ENCODE data around the gene TMEM18. TPM values are rescaled to one million over a fixed set of nuclear protein-coding genes. Genes with fewer than 3 reads are reported as not detected.

The TMEM18 gene
- total and polyA plus RNA-seq, 2 experiments from 2014 or later = 15.0 to 41.9 TPM

DNA sequence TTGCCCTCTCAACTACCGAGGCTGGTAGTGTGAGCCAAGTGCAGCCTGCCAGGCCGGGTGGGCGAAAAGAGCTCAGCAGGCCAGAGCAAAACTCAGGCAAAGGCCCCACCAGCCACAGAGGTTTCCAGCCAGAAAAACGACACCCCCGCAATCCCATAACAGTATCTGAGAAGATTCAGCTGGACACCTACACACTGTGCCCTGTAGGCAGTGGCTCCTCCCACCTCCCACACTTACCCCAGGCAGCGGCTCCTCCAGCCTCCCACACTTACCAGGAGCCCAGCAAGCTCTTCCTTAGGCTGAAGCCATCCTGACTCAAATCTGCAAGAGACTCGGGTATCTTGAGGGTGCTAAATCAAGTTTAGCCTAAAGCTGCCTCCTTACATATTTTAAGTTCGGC is 15.6 kb upstream of the TMEM18 start:
- Histone ChIP-seq H3F3A (replicated peaks; ENCODE audit: low read depth) (no peaks in the 10 kb centered on the region), H4K20me1 (replicated peaks; ENCODE audit: insufficient read depth) (no peaks in the 10 kb centered on the region), H3K9me2 (ENCODE audit: insufficient read depth) (no peaks in the 10 kb centered on the region), H3K79me2 (replicated peaks; ENCODE audit: insufficient read depth) (no peaks in the 10 kb centered on the region), H3K27ac (ENCODE audit: low read depth) (no peak overlapping the region), H3K4me1 (ENCODE audit: insufficient read depth) (no peaks in the 10 kb centered on the region), H2AFZ (no peak overlapping the region), H3K27me3 (ENCODE audit: insufficient read depth) (no peaks in the 10 kb centered on the region), H3K4me2 (no peak overlapping the region), H3K4me3 (no peak overlapping the region), H3K36me3 (ENCODE audit: insufficient read depth) (no peaks in the 10 kb centered on the region)
- Mint-ChIP-seq H3K4me1 (no peaks in the 10 kb centered on the region), H3K9me3 (no peaks in the 10 kb centered on the region; the same call in 2 of the 3 replicates), H3K27ac (no peak overlapping the region), H3K36me3 (ENCODE audit: low read depth) (no peaks in the 10 kb centered on the region), H3K4me3 (no peak overlapping the region), H3K27me3 (ENCODE audit: insufficient read depth, low read depth, poor library complexity) (no peaks in the 10 kb centered on the region)
- DNase-seq (ENCODE audit: low spot score) = no peak
- ATAC-seq = peak; percentile 53
- TF ChIP-seq JUNB (IDR thresholded peaks at IDR 0.05; ENCODE audit: unreplicated experiment) = no peak
- TF ChIP-seq STAT1 (IDR thresholded peaks at IDR 0.05; ENCODE audit: unreplicated experiment) = no peak
- TF ChIP-seq, protein P1, sequence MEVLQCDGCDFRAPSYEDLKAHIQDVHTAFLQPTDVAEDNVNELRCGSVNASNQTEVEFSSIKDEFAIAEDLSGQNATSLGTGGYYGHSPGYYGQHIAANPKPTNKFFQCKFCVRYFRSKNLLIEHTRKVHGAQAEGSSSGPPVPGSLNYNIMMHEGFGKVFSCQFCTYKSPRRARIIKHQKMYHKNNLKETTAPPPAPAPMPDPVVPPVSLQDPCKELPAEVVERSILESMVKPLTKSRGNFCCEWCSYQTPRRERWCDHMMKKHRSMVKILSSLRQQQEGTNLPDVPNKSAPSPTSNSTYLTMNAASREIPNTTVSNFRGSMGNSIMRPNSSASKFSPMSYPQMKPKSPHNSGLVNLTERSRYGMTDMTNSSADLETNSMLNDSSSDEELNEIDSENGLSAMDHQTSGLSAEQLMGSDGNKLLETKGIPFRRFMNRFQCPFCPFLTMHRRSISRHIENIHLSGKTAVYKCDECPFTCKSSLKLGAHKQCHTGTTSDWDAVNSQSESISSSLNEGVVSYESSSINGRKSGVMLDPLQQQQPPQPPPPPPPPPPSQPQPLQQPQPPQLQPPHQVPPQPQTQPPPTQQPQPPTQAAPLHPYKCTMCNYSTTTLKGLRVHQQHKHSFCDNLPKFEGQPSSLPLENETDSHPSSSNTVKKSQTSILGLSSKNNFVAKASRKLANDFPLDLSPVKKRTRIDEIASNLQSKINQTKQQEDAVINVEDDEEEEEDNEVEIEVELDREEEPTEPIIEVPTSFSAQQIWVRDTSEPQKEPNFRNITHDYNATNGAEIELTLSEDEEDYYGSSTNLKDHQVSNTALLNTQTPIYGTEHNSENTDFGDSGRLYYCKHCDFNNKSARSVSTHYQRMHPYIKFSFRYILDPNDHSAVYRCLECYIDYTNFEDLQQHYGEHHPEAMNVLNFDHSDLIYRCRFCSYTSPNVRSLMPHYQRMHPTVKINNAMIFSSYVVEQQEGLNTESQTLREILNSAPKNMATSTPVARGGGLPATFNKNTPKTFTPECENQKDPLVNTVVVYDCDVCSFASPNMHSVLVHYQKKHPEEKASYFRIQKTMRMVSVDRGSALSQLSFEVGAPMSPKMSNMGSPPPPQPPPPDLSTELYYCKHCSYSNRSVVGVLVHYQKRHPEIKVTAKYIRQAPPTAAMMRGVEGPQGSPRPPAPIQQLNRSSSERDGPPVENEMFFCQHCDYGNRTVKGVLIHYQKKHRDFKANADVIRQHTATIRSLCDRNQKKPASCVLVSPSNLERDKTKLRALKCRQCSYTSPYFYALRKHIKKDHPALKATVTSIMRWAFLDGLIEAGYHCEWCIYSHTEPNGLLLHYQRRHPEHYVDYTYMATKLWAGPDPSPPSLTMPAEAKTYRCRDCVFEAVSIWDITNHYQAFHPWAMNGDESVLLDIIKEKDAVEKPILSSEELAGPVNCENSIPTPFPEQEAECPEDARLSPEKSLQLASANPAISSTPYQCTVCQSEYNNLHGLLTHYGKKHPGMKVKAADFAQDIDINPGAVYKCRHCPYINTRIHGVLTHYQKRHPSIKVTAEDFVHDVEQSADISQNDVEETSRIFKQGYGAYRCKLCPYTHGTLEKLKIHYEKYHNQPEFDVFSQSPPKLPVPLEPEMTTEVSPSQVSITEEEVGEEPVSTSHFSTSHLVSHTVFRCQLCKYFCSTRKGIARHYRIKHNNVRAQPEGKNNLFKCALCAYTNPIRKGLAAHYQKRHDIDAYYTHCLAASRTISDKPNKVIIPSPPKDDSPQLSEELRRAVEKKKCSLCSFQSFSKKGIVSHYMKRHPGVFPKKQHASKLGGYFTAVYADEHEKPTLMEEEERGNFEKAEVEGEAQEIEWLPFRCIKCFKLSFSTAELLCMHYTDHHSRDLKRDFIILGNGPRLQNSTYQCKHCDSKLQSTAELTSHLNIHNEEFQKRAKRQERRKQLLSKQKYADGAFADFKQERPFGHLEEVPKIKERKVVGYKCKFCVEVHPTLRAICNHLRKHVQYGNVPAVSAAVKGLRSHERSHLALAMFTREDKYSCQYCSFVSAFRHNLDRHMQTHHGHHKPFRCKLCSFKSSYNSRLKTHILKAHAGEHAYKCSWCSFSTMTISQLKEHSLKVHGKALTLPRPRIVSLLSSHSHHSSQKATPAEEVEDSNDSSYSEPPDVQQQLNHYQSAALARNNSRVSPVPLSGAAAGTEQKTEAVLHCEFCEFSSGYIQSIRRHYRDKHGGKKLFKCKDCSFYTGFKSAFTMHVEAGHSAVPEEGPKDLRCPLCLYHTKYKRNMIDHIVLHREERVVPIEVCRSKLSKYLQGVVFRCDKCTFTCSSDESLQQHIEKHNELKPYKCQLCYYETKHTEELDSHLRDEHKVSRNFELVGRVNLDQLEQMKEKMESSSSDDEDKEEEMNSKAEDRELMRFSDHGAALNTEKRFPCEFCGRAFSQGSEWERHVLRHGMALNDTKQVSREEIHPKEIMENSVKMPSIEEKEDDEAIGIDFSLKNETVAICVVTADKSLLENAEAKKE (CRISPR knock-in tag; IDR thresholded peaks at IDR 0.05) = no peak
- no peak for TF ChIP-seq EZH2 (IDR thresholded peaks at IDR 0.05; ENCODE audit: low read depth, unreplicated experiment)
- no peak for TF ChIP-seq ZNF331 (CRISPR knock-in tag; IDR thresholded peaks at IDR 0.05; ENCODE audit: low read depth)
- TF ChIP-seq CREB1 (CRISPR knock-in tag; IDR thresholded peaks at IDR 0.05; ENCODE audit: low read depth) = no peak
- no peak for TF ChIP-seq EZH2phosphoT487 (IDR thresholded peaks at IDR 0.05; ENCODE audit: unreplicated experiment)
- TF ChIP-seq, protein P2, sequence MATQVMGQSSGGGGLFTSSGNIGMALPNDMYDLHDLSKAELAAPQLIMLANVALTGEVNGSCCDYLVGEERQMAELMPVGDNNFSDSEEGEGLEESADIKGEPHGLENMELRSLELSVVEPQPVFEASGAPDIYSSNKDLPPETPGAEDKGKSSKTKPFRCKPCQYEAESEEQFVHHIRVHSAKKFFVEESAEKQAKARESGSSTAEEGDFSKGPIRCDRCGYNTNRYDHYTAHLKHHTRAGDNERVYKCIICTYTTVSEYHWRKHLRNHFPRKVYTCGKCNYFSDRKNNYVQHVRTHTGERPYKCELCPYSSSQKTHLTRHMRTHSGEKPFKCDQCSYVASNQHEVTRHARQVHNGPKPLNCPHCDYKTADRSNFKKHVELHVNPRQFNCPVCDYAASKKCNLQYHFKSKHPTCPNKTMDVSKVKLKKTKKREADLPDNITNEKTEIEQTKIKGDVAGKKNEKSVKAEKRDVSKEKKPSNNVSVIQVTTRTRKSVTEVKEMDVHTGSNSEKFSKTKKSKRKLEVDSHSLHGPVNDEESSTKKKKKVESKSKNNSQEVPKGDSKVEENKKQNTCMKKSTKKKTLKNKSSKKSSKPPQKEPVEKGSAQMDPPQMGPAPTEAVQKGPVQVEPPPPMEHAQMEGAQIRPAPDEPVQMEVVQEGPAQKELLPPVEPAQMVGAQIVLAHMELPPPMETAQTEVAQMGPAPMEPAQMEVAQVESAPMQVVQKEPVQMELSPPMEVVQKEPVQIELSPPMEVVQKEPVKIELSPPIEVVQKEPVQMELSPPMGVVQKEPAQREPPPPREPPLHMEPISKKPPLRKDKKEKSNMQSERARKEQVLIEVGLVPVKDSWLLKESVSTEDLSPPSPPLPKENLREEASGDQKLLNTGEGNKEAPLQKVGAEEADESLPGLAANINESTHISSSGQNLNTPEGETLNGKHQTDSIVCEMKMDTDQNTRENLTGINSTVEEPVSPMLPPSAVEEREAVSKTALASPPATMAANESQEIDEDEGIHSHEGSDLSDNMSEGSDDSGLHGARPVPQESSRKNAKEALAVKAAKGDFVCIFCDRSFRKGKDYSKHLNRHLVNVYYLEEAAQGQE (IDR thresholded peaks at IDR 0.05; ENCODE audit: unreplicated experiment) = no peak
